NCI-H1092 treated with DMSO at 0.1 percent for 48 hours (cell line): Measurements from ENCODE around the gene TSC2.
A peak's percentile ranks its signal among the peaks of the same experiment; 100 is the strongest.
"Not testable (repeated sequence)": the region's sequence is repeated elsewhere in the genome, so short reads cannot be mapped to it uniquely, and the experiment has no call there.

ENCODE experiments used
- DNase-seq: peaks from one replicate; lab custom pipeline; 2025; lab: John Stamatoyannopoulos, UW

TSC2 gene

GRCh38 chr16:2009791-2010510 is 37.8 kb upstream of the TSC2 start, which contains the start of gene ZNF598:
Gene ZNF598, minus strand, starts transcription at chr16:2009821.
- peak; percentile 81 for DNase-seq

GRCh38 chr16:2011726-2012125 is 36.1 kb upstream of the TSC2 start:
- DNase-seq: not testable (repeated sequence)

GRCh38 chr16:2013527-2013926 is 34.3 kb upstream of the TSC2 start:
- DNase-seq: no peak

- DNase-seq: no peak
Observed at GRCh38 chr16:2015117-2015946, 32.5 kb upstream of the TSC2 start.

GRCh38 chr16:2015947-2016208 is 31.9 kb upstream of the TSC2 start:
- DNase-seq: no peak

GRCh38 chr16:2016407-2016922 is 31.3 kb upstream of the TSC2 start:
- peak; percentile 13 for DNase-seq

GRCh38 chr16:2019518-2019920 is 28.3 kb upstream of the TSC2 start, which contains the start of gene NPW:
Gene NPW, plus strand, starts transcription at chr16:2019785.
- DNase-seq: peak; percentile 47

- DNase-seq: no peak
Observed at GRCh38 chr16:2019921-2020831, 27.6 kb upstream of the TSC2 start.

GRCh38 chr16:2022723-2023091 is 25.1 kb upstream of the TSC2 start:
- DNase-seq: no peak

GRCh38 chr16:2023092-2024031 is 24.4 kb upstream of the TSC2 start:
- DNase-seq: peak; percentile 76

- DNase-seq: no peak
Observed at GRCh38 chr16:2024032-2024420, 23.8 kb upstream of the TSC2 start.

- DNase-seq: no peak
Observed at GRCh38 chr16:2025251-2025650, 22.5 kb upstream of the TSC2 start.

- no peak for DNase-seq
Observed at GRCh38 chr16:2025878-2026460, 21.8 kb upstream of the TSC2 start.

- DNase-seq: peak; percentile 21
Observed at GRCh38 chr16:2026461-2027023, 21.2 kb upstream of the TSC2 start, which contains the start of gene NHERF2. Gene NHERF2, plus strand, starts transcription at chr16:2026902. Its CDS starts 104 bp downstream, at chr16:2027006.

- DNase-seq: peak; percentile 10
Observed at GRCh38 chr16:2027024-2028010, 20.5 kb upstream of the TSC2 start.

- no peak for DNase-seq
Observed at GRCh38 chr16:2028146-2028545, 19.6 kb upstream of the TSC2 start.

- DNase-seq: peak; percentile 33
Observed at GRCh38 chr16:2028620-2029220, 19.1 kb upstream of the TSC2 start.

GRCh38 chr16:2029350-2029749 is 18.4 kb upstream of the TSC2 start:
- no peak for DNase-seq

- DNase-seq: no peak
Observed at GRCh38 chr16:2030036-2030435, 17.7 kb upstream of the TSC2 start.
